ENCODE results near the gene EPG5.

Gene EPG5

DNA sequence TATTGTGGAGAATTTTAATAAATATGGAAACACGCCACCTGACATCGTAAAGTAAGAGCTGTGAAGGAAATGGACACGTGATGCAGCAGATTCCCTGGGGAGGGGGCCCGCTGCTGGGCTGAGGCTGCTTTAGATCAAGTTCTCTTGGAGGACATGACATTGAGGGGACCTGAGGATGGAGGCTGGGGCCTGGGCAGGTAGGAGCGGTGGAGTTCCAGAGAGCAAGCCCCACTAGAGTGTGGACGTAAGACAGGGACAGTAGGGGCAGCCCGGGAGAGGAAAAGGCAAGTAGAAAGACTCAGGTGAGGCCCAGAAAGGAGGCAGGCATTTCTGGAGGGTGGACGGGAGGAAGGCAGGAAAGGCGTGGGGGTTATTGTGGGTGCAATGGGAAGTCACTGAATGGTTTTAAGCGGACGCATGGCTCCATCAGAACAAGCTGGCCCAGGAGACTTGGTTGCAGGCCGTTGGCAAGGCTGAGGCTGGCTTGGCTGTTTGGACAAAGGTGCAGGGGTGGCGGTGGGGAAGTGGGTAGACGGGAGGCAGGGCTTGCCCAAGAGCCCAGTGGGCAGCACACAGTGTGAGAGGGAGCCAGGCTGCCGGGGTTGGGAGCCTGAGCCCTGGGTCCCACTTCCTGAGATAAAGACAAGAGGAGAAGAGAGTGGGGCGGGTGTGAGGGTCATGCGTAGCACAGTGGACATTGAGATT, 125.9 kb downstream of the EPG5 start:
- no peak overlapping the region for H2AFZ ChIP-seq (ENCODE audit: low read length)
- no peak overlapping the region for H3K27ac ChIP-seq (ENCODE audit: low read depth, low read length, poor library complexity, severe bottlenecking)
- no peaks in the 10 kb centered on the region for H3K36me3 ChIP-seq (ENCODE audit: insufficient read depth, low read length)
- H3F3A ChIP-seq (ENCODE audit: insufficient read depth, low read length): no peaks in the 10 kb centered on the region
- peaks cover 9% of the 10 kb centered on the region; the same call in 1 of the 2 replicates for H3K27me3 ChIP-seq (ENCODE audit: insufficient read depth, low read length)
- no peaks in the 10 kb centered on the region for H3K79me2 ChIP-seq (ENCODE audit: insufficient read depth, low read length)
- no peak overlapping the region for H3K4me2 ChIP-seq (ENCODE audit: low read length)
- H3K9me3 ChIP-seq (ENCODE audit: low read length): no peaks in the 10 kb centered on the region
- H3K9me2 ChIP-seq (ENCODE audit: low read depth, low read length): no peaks in the 10 kb centered on the region
- no peaks in the 10 kb centered on the region for H4K20me1 ChIP-seq (ENCODE audit: insufficient read depth, low read length)
- H3K9ac ChIP-seq (ENCODE audit: low read length): no peak overlapping the region
- peaks cover 16% of the 10 kb centered on the region for H3K4me1 ChIP-seq (ENCODE audit: insufficient read depth, low read length, severe bottlenecking)
- H3K4me3 ChIP-seq (ENCODE audit: low read depth, low read length, poor library complexity, severe bottlenecking): no peak overlapping the region
- TF ChIP-seq EZH2 (IDR thresholded peaks at IDR 0.05; ENCODE audit: borderline replicate concordance, low read length): no peak
- TF ChIP-seq, protein P1, sequence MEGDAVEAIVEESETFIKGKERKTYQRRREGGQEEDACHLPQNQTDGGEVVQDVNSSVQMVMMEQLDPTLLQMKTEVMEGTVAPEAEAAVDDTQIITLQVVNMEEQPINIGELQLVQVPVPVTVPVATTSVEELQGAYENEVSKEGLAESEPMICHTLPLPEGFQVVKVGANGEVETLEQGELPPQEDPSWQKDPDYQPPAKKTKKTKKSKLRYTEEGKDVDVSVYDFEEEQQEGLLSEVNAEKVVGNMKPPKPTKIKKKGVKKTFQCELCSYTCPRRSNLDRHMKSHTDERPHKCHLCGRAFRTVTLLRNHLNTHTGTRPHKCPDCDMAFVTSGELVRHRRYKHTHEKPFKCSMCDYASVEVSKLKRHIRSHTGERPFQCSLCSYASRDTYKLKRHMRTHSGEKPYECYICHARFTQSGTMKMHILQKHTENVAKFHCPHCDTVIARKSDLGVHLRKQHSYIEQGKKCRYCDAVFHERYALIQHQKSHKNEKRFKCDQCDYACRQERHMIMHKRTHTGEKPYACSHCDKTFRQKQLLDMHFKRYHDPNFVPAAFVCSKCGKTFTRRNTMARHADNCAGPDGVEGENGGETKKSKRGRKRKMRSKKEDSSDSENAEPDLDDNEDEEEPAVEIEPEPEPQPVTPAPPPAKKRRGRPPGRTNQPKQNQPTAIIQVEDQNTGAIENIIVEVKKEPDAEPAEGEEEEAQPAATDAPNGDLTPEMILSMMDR (IDR thresholded peaks at IDR 0.05; ENCODE audit: low read length): no peak

GRCh38 chr18:45839414-45840395, 127.4 kb downstream of the EPG5 start:
- H3K27me3 ChIP-seq (ENCODE audit: insufficient read depth, low read length): peaks cover 14% of the 10 kb centered on the region; the same call in 1 of the 2 replicates
- no peak overlapping the region for H3K4me3 ChIP-seq (ENCODE audit: low read depth, low read length, poor library complexity, severe bottlenecking)
- H3K9me3 ChIP-seq (ENCODE audit: low read length): no peaks in the 10 kb centered on the region
- H3K4me1 ChIP-seq (ENCODE audit: insufficient read depth, low read length, severe bottlenecking): peaks cover 6% of the 10 kb centered on the region
- H2AFZ ChIP-seq (ENCODE audit: low read length): no peak overlapping the region
- H3K9ac ChIP-seq (ENCODE audit: low read length): no peak overlapping the region
- no peak overlapping the region for H3K4me2 ChIP-seq (ENCODE audit: low read length)
- no peak for TF ChIP-seq EZH2 (IDR thresholded peaks at IDR 0.05; ENCODE audit: borderline replicate concordance, low read length)
- TF ChIP-seq, protein P1 (IDR thresholded peaks at IDR 0.05; ENCODE audit: low read length): peak; percentile 49; the same call in 1 of the 2 replicates
- no peaks in the 10 kb centered on the region for H3K36me3 ChIP-seq (ENCODE audit: insufficient read depth, low read length)
- H3F3A ChIP-seq (ENCODE audit: insufficient read depth, low read length): no peaks in the 10 kb centered on the region
- H3K79me2 ChIP-seq (ENCODE audit: insufficient read depth, low read length): no peaks in the 10 kb centered on the region
- no peaks in the 10 kb centered on the region for H3K9me2 ChIP-seq (ENCODE audit: low read depth, low read length)
- H4K20me1 ChIP-seq (ENCODE audit: insufficient read depth, low read length): no peaks in the 10 kb centered on the region
- H3K27ac ChIP-seq (ENCODE audit: low read depth, low read length, poor library complexity, severe bottlenecking): no peak overlapping the region

- Histone ChIP-seq H3K27me3 (ENCODE audit: insufficient read depth, low read length) (peaks cover 14% of the 10 kb centered on the region; the same call in 1 of the 2 replicates), H3K36me3 (ENCODE audit: insufficient read depth, low read length) (no peaks in the 10 kb centered on the region), H3K4me2 (ENCODE audit: low read length) (no peak overlapping the region), H3F3A (ENCODE audit: insufficient read depth, low read length) (no peaks in the 10 kb centered on the region), H3K9me2 (ENCODE audit: low read depth, low read length) (no peaks in the 10 kb centered on the region), H3K4me1 (ENCODE audit: insufficient read depth, low read length, severe bottlenecking) (peaks cover 5% of the 10 kb centered on the region), H3K4me3 (ENCODE audit: low read depth, low read length, poor library complexity, severe bottlenecking) (peak overlapping the region; percentile 38), H4K20me1 (ENCODE audit: insufficient read depth, low read length) (no peaks in the 10 kb centered on the region), H3K27ac (ENCODE audit: low read depth, low read length, poor library complexity, severe bottlenecking) (no peak overlapping the region), H2AFZ (ENCODE audit: low read length) (no peak overlapping the region), H3K9ac (ENCODE audit: low read length) (no peak overlapping the region), H3K9me3 (ENCODE audit: low read length) (no peaks in the 10 kb centered on the region), H3K79me2 (ENCODE audit: insufficient read depth, low read length) (no peaks in the 10 kb centered on the region)
- TF ChIP-seq EZH2 (IDR thresholded peaks at IDR 0.05; ENCODE audit: borderline replicate concordance, low read length): no peak
- TF ChIP-seq, protein P1 (IDR thresholded peaks at IDR 0.05; ENCODE audit: low read length): no peak
Measured at GRCh38 chr18:45838302-45839070, 128.6 kb downstream of the EPG5 start.

Data from OCI-LY1 (cell line).